ENCODE data around the gene TLE5. TPM values are rescaled to one million over a fixed set of nuclear protein-coding genes. Genes with fewer than 3 reads are reported as not detected.
A peak's percentile ranks its signal among the peaks of the same experiment; 100 is the strongest.
"Not testable (repeated sequence)": the region's sequence is repeated elsewhere in the genome, so short reads cannot be mapped to it uniquely, and the experiment has no call there.

TLE5 gene
- polyA plus RNA-seq, 10 donors: 595 to 763 (median 675) TPM

DNA sequence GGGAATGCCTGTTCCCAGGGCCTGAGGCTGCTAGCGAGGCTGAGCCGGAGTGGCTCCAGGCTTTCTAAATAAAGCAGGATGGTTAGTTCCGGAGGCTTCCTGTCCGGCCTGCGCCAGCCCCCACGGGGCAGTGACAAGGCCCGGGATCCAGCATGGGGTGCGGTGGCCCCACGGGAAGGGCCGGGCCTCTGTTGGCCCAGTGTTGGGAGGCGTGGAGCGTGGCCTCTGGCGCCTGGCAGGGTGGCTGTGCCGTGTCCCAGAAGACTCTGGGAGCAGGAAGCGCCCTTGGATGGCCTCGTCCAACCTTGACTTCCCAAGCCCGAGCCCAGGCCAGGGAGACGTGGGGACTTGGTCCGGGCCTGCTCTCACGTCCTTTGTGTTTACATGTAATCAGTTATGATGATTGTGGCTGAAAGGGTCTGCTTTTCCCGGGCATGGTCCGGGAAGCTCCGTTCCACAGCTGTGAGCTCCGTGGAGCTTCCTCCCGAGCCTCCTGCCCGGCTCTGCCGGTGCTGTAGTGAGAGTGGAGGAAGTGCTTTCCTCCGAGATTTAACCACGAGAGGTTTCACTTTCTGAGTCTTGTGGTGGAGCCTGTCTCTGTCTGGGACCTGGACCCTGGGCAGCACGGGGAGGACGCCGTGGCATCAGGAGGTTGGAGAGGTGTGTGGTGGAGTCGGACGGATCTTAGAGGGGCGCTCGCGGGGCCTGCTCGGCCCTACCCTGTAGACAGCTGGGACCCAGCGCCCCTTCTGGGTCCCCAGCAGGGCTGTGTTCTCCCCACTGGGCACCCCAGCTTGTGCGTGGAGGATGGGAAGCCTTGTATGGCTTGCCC, 36.4 kb upstream of the TLE5 start:
- peak in 1 of 3 donors; percentile 41 for DNase-seq

DNA sequence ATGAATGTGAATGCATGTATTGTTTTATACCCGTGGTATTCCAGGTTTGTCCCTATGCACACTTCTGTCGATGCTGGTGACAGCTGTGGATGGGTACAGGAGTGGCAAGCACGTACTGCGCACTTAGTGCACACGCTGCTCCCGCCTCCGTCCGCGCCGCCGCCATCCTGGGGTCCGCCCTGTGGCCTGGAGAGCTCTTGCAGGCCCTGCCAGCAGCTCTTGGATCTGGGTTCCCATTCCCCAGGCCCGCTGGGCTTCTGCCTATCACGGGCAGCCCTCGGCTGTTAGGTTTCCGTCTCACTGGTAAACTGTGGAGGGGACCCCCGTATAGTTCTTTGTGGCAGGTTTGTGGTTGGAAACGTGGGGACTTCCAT, 35.8 kb upstream of the TLE5 start:
- DNase-seq: no peak

DNA sequence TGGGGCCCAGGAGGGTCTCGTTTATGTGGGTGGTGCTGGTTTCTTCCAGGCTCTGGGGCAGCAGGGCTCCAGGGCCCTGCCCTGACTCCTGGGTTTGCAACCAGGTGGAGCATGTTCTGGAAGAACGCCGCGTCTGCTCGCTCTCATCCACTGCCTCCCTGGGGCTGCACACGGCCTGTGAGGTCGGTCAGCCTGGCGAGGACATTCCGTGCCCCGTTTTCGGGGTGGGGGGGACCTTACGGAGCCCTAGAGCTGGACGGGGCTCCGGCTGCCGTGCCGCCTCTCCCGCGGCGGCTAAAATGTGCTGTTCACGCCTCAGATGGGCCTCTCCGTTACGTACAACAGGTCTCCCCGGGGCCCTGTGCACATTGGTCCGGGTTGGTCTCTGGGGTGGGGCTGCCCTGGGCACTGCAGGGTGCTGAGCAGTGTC, 35.2 kb upstream of the TLE5 start:
- no peak for DNase-seq

DNA sequence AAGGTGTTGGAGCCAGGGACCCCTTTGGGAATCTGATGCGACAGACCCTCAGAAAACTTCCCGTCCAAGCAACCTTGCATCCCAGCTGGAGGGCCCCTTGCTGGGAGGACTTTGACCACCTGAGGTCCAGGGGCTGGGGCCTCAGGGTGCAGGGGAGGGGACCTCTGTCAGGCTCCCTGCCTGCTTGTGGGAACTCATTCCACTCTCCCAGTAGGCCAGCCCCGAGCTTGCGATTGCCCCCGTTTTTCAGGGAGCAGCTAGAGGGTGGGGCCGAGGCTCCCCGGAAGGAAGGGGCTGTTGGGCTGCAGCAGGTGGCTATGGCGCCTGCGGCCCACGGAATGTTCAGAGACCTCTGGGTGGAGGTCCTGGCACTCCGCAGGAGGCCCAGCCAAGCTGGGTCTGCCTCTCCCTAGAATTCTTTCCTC, 34.6 kb upstream of the TLE5 start:
- DNase-seq: peak in 1 of 3 donors; percentile 2

DNA sequence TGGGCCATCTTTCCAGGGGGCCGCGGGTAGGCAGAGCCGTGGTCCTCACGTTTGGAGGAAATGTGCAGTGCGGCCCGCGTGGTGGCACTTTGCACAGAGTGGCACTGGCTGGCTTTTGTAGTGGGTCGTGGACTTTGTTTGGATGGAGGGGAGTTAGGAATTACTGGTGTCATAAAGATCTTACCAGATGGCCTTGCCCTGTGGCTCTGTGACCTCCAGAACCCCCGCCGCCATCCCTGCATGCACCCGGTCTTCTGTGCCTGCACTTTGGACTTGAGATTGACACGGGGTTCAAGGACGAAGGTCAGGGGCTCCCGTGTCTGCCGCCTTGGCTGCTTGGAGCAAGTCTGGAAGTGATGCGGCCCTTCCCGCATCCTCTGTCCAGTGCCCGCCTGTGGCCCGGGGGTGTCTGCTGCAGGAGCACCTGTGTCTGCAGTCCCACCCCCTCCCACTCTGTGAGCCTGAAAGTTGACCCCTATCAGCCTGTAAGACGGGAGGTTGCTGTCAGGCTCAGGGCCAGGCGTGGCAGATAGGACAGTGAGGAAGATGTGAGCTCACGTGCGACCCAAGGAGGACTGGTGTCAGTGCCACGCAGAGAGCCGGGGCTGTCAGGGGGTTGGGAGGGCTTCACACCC, 34.1 kb upstream of the TLE5 start:
- peak in 1 of 3 donors; percentile 3 for DNase-seq

DNA sequence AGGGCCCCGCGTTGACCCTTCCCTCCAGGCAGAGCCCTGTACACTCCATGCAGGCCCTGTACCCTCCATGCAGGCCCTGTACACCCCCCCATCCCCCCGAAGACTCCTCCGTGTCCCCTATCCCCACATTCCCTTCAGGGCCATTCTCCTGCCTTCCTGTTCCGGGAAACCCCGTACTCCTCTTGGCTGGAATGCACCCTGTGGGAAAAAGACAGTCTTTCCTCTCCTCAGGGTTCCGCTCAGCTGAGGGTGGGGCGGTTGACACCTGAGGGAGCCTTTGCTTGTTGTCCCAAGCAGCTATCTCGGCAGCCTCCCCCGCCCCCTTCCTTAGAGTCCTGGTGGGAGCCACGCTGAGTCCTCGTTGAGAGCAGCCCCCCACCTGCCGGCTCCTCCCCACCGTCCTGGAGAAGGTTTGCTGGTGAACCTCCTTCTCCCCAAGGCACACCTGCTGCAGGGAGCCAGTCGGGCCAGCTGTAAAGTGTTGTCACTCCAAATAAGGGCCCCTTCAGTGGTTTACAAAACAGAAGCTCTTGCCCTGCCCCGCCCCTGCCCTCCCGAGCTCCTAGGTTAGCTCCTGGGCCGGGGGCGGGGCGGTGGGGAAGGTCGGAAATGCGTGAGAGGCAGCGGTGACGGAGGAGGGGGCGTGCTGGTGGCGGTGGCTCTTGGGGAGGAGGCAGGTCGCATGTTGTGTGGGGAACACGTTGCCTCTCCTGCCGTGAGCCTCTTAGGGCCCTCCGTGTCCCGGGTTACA, 33.3 kb upstream of the TLE5 start:
- DNase-seq: peak in 1 of 3 donors; percentile 19

DNA sequence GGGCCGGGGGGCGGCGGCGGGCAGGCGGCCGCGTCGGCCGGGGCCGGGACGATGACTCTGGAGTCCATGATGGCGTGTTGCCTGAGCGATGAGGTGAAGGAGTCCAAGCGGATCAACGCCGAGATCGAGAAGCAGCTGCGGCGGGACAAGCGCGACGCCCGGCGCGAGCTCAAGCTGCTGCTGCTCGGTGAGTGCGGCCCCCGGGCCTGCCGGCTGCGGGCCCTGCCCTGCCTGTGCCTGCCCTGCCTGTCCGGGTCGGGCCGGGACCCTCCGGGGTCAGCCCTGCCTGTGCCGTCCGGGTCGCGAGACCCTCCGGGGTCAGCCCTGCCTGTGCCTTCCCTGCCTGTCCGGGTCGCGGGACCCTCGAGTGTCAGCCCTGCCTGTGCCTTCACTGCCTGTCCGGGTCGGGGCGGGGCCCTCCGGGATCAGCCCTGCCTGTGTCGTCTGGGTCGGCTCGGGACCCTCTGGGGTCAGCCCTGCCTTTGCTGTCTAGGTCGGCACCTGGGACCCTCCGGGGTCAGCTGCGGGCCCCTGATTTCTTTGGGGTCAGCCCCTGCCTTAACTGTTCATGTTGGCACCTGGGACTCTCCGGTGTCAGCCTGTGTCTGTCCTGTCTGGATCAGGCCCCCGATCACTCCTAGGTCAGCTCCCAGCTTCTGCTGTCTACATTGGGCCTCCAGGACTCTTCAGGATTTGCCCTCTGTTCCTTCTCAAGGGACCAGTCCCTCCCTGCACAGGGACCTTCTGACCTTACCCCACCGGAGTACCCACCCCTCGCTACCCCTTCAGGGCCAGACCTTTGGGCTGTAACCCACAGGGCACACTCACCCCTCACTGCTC, 32.5 kb upstream of the TLE5 start:
- peak in 1 of 3 donors; percentile 42 for DNase-seq

DNA sequence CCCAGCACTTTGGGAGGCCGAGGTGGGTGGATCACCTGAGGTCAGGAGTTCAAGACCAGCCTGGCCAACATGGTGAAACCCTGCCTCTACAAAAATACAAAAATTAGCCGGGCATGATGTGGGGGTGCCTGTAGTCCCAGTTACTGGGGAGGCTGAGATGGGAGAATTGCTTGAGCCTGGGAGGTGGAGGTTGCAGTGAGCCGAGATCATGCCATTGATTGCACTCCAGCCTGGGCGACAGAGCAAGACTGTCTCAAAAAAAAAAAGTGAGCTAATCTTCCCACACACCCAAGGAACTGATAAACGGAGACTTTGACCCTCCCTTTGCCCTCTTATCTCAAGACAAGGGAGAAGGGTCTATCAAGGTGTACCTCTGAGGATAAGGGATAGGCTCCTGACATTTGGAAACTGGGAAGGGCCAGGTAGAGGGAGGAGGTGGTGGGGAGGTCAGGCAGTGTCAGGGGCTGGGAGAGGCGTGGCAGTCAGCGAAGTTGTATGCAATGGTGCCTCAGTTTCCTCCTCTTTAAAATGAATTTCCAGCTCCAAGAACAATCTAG, 27.1 kb upstream of the TLE5 start:
- DNase-seq: not testable (repeated sequence)

DNA sequence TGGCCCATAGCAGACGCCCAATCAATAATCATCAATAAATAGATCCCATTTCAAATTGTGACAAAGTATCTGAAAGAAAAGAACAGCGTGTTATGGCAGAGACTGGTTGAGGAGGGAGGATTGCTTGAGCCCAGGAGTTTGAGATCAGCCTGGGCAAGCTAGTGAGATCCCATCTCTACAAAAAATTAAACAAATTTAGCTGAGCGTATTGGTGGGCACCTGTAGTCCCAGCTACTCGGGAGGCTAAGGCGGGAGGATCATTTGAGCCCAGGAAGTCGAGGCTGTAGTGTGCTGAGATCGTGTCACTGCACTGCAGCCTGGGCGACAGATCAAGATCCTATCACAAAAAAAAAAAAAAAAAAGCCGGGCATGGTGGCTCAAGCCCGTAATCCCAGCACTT, 25.5 kb upstream of the TLE5 start:
- DNase-seq: no peak

DNA sequence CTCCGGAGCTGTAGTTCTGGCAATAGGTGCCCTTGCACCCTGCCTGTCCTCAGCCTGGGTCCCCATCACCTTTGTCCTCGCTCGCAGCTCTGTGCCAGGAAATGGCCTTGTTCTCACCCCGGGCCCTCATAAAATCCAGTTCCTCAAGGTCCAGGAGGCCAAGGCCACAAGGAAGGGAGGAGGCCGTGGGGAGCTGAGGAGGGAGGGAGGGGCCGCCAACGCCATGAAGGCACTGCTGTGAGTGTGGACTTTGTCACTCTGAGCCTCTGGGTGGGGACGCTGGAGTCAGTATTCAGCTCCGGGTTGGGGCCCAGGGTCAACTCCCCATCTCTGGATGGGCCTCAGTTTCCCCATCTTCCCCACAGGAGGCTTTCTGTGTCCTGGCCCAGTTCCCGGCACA, 22.6 kb upstream of the TLE5 start:
- no peak for DNase-seq

DNA sequence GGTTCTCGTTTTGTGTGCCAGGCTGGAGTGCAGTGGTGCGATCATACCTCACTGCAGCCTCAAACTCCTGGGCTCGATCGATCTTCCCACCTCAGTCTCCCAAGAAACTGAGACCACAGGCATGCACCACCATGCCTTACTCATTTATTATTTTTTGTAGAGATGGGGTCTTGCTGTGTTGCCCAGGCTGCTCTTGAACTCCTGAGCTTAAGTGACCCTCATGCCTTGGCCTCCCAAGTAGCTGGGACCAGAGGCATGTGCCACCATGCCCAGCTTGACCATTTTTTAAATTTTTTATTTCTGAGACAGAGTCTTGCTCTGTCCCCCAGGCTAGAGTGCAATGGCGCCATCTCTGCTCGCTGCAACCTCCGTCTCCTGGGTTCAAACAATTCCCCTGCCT, 21.7 kb upstream of the TLE5 start:
- no peak for DNase-seq

DNA sequence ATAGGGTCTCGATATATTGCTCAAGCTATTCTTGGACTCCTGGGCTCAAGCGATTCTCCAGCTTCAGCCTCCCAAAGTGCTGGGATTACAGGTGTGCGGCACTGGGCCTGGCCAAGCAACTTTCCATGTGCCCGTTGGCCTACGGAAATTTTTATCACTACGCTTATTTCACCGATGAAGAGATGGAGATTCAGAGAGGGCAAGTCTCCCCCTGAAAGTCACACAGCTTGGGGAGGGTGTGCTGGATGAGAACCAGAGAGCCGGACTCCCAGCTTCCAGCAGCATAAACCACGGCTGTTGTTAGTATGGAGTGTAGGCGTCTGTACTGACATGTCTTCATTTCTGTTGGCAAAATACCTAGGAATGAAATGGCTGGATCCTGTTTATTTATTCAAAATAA, 20.0 kb upstream of the TLE5 start:
- no peak for DNase-seq

DNA sequence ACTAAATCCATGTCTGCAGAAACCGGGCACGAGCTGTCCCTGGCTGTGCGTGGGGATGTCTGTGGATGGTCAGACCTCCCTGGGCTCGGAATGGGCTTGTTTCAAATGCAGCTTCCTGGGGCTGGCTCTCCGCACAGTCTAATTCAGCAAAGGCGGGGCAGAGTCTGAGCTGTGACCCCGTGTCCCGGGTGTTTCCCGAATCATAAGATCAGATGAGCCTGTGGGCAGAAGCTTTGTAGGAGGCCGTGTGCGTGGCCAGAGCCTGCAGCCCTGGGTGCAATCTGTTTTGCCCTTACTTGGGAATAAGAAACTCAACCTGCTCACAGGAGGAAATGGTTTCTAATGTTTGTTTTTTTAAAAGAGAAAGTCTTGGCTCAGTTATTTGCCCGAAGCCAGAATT, 18.0 kb upstream of the TLE5 start:
- DNase-seq: no peak

DNA sequence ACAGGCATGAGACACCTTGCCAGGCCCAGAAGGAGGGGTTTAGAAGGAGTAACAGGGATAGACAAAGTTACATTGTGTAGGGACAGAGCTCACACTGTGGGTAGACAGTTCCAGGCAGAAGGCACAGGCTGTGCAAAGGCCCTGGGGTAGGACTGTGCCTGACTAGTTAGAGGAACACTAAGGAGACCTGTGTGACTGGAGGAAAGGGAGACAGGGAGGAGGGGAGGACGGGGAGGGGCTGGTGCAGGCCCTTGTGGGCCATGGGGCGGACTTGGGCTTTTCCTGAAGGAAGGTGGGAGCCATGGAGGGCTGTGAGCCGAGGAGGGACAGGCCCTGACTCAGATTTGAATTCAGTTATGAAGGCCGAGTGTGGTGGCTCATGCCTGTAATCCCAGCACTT, 17.3 kb upstream of the TLE5 start:
- no peak for DNase-seq

DNA sequence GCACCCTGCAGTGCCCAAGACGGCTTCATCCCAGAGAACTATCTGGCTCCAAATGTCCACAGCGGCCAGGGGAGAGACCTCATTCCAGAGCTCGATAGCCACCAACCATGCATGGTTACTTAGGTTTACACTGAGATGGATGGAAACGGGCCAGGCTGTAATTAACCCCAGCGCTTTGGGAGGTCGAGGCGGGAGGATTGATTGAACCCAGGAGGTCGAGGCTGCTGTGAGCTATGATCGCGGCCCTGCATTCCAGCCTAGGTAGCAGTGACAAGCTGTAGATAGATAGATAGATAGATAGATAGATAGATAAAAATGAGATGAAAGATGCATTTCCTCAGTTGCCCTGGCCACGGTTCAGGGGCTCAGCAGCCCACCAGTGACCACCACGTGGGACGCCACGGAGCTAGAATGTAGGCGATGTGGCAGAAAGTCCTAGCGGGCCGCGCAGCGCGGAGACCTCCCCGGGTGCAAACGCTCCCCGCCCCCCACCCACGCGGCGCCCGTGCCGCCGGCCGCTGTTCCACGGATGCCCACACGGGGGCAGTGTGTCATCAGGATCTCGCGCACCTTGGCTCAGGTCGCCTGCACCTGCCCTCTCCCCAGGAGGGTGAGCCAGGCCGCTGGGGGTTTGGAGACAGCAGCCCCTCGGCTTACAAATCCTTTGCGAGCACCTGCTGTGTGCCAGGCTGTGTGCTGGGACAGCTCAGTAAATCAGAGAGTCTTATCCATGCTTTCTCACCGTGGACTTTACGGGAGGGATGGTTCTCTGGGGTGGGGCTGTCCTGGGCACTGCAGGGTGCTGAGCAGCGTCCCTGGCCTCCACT, 13.5 kb upstream of the TLE5 start:
- peak in 1 of 3 donors; percentile 73 for DNase-seq

DNA sequence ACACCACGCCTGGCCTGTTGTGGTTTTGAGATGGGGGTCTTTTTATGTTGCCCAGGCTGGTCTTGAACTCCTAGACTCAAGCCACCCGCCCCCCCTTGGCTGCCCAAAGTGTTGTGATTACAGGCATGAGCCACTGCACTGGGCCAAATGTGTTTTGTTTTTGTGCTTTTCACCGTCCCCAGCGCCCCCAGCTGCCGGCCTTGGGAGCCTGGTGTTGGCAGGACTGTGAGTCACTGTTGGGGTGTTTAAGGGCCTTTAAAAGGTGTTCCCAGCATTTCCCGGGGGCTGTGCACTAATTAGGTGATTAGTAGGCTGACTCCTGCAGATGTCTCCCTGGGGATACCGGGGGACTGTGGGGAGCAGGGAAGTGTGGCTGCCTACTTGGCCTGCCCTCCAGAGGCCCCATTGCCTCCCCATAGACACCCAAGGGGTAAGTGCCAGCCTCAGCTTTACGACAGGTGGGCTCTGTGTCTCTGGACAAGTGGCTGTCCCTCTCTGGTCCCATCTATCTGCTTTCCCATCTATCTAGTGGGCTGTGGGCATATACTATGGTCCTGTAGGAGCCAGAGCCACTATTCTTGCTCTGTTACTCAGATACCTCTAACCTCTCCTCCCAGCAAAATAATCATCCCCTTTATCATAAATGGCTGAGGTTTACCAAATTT, 11.8 kb upstream of the TLE5 start:
- DNase-seq: no peak

DNA sequence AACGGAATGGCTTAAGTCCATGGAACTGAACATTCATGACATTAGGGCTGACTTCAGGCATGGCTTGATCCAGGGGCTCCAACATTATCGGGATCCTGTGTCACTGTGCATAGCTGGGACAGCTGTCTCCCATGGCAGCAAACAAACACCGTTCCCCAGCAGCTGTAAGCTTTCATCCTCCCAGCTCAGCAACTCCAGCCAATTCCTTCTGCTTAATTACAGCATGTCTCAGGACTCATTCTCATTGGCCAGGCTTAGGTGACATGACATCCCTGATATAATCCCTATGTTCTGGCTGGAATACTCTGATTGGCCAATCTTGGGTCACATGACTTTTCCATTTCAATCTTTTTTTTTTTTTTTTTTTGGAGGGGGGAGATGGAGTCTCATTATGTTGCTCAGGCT, 10.9 kb upstream of the TLE5 start:
- peak; percentile 72 to 78 (median 76) for DNase-seq

DNA sequence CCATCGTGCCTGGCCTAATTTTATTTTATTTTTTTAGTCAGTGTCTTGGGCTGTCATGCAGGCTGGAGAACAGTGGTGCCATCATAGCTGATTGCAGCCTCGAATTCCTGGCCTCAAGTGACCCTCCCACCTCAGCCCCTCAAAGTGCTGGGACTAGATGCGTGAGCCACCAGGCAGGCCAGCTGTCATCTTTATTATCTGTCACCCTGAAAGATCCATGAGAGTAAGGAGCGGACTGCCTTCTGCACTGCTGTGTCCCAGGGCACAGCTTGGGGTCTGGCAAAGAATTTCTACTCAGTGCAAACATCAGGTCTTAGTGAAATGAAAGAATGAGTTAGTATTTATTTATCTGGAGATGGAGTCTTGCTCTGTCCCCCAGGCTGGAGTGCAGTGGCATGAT, 9.5 kb upstream of the TLE5 start:
- no peak for DNase-seq

DNA sequence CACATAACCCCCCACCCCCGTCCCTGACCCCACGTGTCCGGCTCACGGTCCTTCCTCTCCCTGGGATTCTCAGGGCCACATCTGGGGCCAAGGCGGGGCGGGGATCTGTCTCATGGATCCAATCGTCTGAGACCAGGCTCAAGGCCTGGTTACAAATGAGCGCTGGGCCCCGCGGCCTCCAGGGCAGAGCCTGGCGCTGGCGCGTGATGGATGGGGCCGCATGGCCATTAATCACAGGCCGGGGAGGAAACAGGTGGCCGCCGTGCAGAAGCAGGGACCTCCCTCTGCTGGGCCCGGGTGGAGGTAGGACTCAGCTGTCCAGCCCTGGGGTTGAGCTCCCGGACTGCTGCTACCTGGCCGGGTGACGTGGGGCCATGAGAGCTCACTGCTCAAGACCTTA, 5.8 kb upstream of the TLE5 start:
- peak in 1 of 3 donors; percentile 45 for DNase-seq

DNA sequence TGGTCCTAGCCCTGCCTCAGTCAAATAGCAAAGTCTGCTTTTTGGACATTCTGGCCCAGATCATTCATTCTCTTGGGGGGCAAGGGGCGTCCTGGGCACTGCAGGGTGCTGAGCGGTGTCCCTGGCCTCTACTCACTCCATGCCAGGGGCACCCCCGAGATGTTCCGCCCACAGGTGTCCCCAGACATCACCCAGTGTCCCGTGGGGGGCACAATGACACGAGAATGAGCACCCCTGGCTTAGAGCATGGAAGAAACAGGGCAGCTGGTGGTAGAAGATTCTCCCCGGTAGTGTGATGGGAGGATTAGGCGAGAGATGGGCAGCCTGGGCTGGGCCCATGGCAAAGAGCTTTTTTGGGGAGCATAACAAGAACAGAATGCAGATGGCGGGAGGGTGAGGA, 5.3 kb upstream of the TLE5 start:
- no peak for DNase-seq
